PC-9 (cell line): Measurements from ENCODE around the gene SREBF2. TPM values are rescaled to one million over a fixed set of nuclear protein-coding genes. Genes with fewer than 3 reads are reported as not detected.

Experiments
- BruUV-seq: library from RNA; stranded (reverse); fragments of 400-500 nt; replicated peaks from 2 replicates; lab custom pipeline; 2021; lab: Mats Ljungman, UMichigan
- CTCF ChIA-PET: fragments of 300-600 bp; sonication (Branson Sonifier 250); formaldehyde crosslinking; loops from one replicate; lab custom pipeline; 2022; ENCODE audit warnings: antibody characterized with exemption; lab: Charles Lee
- POLR2A ChIA-PET: fragments of 300-600 bp; sonication (Branson Sonifier 250); formaldehyde crosslinking; loops from one replicate; lab custom pipeline; 2022; ENCODE audit warnings: antibody characterized with exemption; ENCODE audit not compliant: unreplicated experiment; lab: Charles Lee
- DNase-seq, 2 experiments: peaks; one replicate each; pipeline versions ENCODE4 v3.0.0 to v3.0.0-alpha.2; 2015 to 2022; ENCODE audit warnings: mixed read lengths in 1 of 2
- H2AFZ ChIP-seq: fragments of 200-600 bp; sonication (generic); 2 replicates; pipeline ENCODE4 v1.8.1; 2017; ENCODE audit warnings: antibody characterized with exemption
- H3F3A ChIP-seq: fragments of 200-600 bp; sonication (generic); 2 replicates; pipeline ENCODE4 v1.8.1; 2017; ENCODE audit warnings: antibody characterized with exemption, mild to moderate bottlenecking, low read depth; ENCODE audit not compliant: insufficient read depth
- H3K27ac ChIP-seq: fragments of 200-600 bp; sonication (generic); 2 replicates; pipeline ENCODE4 v1.6.1; 2016; ENCODE audit warnings: mixed run types
- H3K27me3 ChIP-seq: fragments of 200-600 bp; sonication (generic); 2 replicates; pipeline ENCODE4 v1.6.1; 2016; ENCODE audit warnings: low read depth, mixed run types; ENCODE audit not compliant: insufficient read depth
- H3K36me3 ChIP-seq: fragments of 200-600 bp; sonication (generic); 2 replicates; pipeline ENCODE4 v1.6.1; 2016; ENCODE audit warnings: low read depth, mixed run types
- H3K4me1 ChIP-seq: fragments of 200-600 bp; sonication (generic); replicated peaks from 2 replicates; pipeline ENCODE4 v1.6.1; 2016; ENCODE audit warnings: mixed run types; ENCODE audit not compliant: insufficient read depth
- H3K4me2 ChIP-seq: fragments of 200-600 bp; sonication (generic); 2 replicates; pipeline ENCODE4 v1.6.1; 2017; ENCODE audit warnings: mixed run types
- H3K4me3 ChIP-seq: fragments of 200-600 bp; sonication (generic); 2 replicates; pipeline ENCODE4 v1.6.1; 2016; ENCODE audit warnings: mixed run types
- H3K79me2 ChIP-seq: fragments of 200-600 bp; sonication (generic); 2 replicates; pipeline ENCODE4 v1.6.1; 2017; ENCODE audit warnings: low read depth, mixed run types
- H3K9me2 ChIP-seq: fragments of 200-600 bp; sonication (generic); 2 replicates; pipeline ENCODE4 v1.8.1; 2017; ENCODE audit warnings: mild to moderate bottlenecking; ENCODE audit not compliant: insufficient read depth
- H3K9me3 ChIP-seq: fragments of 200-600 bp; sonication (generic); 2 replicates; pipeline ENCODE4 v1.8.1; 2016; ENCODE audit warnings: low read depth; ENCODE audit not compliant: insufficient read depth
- H4K20me1 ChIP-seq: fragments of 200-600 bp; sonication (generic); 2 replicates; pipeline ENCODE4 v1.8.1; 2017; ENCODE audit not compliant: insufficient read depth
- EZH2 ChIP-seq: fragments of 200-600 bp; sonication (generic); IDR thresholded peaks from 2 replicates; pipeline ENCODE4 v1.8.0; 2017; ENCODE audit warnings: antibody characterized with exemption, low read depth
- intact Hi-C: fragments of 100-400 bp; cut with micrococcal nuclease; formaldehyde crosslinking; loops from one replicate; pipeline ENCODE4 v1.10.0; 2022; ENCODE audit not compliant: unreplicated experiment
- total RNA-seq: library from RNA; stranded (reverse); gene quantifications from 2 replicates; pipeline ENCODE4 v1.2.3, GENCODE V29; 2021
- TF ChIP-seq, protein P1 (sequence below): fragments of 200-600 bp; sonication (generic); conservative IDR thresholded peaks from 2 replicates; pipeline ENCODE4 v1.6.1; 2017; ENCODE audit warnings: mixed run types, antibody characterized with exemption, mild to moderate bottlenecking, moderate library complexity

SREBF2 gene
- total RNA-seq, 1 experiment from 2014 or later, result 196 TPM

DNA sequence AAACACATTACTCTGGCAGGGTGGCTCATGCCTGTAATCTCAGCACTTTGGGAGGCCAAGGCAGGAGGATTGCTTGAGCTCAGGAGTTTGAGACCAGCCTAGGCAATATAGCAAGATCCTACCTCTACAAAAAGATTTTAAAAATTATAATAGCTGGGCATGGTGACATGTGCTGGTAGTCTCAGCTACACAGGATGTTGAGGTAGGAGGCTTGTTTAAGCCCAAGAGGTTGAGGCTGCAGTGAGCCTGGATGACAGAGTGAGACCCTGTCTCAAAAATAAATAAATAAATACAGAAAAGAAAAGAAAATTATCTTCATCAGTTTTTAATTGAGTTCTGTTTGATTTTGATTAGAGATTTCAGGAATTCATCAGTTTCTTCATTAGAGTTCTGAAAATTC, 27.3 kb upstream of the SREBF2 start:
- Histone ChIP-seq H3K4me3 (no peak overlapping the region), H4K20me1 (no peaks in the 10 kb centered on the region), H3F3A (peaks cover 7% of the 10 kb centered on the region; the same call in 1 of the 2 replicates), H2AFZ (no peak overlapping the region), H3K4me1 (peaks cover 14% of the 10 kb centered on the region), H3K9me2 (no peaks in the 10 kb centered on the region), H3K4me2 (no peak overlapping the region), H3K27me3 (no peaks in the 10 kb centered on the region), H3K27ac (no peak overlapping the region), H3K9me3 (no peaks in the 10 kb centered on the region), H3K79me2 (peaks cover 66% of the 10 kb centered on the region), H3K36me3 (peaks cover 4% of the 10 kb centered on the region; the same call in 1 of the 2 replicates)
- TF ChIP-seq, protein P1, sequence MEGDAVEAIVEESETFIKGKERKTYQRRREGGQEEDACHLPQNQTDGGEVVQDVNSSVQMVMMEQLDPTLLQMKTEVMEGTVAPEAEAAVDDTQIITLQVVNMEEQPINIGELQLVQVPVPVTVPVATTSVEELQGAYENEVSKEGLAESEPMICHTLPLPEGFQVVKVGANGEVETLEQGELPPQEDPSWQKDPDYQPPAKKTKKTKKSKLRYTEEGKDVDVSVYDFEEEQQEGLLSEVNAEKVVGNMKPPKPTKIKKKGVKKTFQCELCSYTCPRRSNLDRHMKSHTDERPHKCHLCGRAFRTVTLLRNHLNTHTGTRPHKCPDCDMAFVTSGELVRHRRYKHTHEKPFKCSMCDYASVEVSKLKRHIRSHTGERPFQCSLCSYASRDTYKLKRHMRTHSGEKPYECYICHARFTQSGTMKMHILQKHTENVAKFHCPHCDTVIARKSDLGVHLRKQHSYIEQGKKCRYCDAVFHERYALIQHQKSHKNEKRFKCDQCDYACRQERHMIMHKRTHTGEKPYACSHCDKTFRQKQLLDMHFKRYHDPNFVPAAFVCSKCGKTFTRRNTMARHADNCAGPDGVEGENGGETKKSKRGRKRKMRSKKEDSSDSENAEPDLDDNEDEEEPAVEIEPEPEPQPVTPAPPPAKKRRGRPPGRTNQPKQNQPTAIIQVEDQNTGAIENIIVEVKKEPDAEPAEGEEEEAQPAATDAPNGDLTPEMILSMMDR, result no peak
- TF ChIP-seq EZH2, result no peak
- no peak for DNase-seq
- intact Hi-C loops, result no loop called here
- ChIA-PET POLR2A (no interaction called here), CTCF (no interaction called here)
- BruUV-seq, result no TSS peak

DNA sequence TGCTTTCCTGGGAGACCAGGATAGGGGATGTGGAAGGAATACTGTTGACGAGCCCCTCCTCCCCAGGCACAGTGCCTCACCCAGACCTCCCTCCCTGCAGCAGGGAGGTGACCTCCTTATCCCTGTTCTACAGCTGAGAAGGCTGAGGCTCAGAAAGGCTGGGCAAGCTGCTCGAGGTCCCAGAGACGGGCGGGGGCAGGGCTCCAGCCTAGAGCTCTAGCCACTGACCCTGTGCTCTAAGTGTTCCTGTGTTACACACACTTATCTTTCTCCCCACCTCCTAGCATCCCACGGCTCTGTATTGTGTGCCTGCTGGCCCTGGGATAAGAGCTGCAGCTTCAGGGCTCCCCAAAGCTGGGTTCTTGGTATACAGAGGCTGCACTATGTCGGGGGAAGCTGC, 24.5 kb upstream of the SREBF2 start:
- H3K4me1 ChIP-seq, result no peaks in the 10 kb centered on the region; the same call in 1 of the 2 replicates
- no peaks in the 10 kb centered on the region for H3F3A ChIP-seq
- DNase-seq, result no peak
- H3K27me3 ChIP-seq, result no peaks in the 10 kb centered on the region
- H4K20me1 ChIP-seq, result no peaks in the 10 kb centered on the region
- no TSS peak for BruUV-seq
- no peaks in the 10 kb centered on the region for H3K9me3 ChIP-seq
- H3K4me2 ChIP-seq, result no peak overlapping the region
- H3K9me2 ChIP-seq, result no peaks in the 10 kb centered on the region
- peaks cover 42% of the 10 kb centered on the region for H3K79me2 ChIP-seq
- TF ChIP-seq, protein P1, result no peak
- TF ChIP-seq EZH2, result no peak
- ChIA-PET POLR2A (no interaction called here), CTCF (interaction anchor here (0.5 kb wide), 1 partner anchor 940 kb away, joined by 3 read pairs; no protein-coding TSS in a partner anchor)
- no peak overlapping the region for H3K27ac ChIP-seq
- no peak overlapping the region for H2AFZ ChIP-seq
- intact Hi-C loops, result no loop called here
- H3K36me3 ChIP-seq, result peaks cover 4% of the 10 kb centered on the region; the same call in 1 of the 2 replicates
- no peak overlapping the region for H3K4me3 ChIP-seq

DNA sequence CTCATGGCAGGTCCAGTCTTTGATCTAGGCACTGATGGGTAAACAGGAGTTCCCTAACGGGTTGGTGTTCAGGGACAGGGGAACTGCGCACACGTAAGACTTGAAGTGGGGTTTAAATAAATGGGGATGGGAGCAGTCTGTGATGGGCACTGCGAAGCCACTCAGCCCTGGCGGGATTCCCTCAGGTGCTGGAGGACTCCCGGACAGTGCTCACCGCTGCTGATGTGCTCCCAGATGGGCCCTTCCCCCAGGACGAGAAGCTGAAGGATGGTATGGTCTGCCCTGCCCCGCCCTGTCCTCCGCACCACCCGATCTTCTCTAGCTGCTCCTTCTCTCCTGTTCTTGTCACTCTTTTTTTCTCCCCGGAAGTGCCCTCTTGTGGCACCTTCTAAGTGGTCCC, 22.9 kb upstream of the SREBF2 start:
- POLR2A ChIA-PET, result no interaction called here
- Histone ChIP-seq H2AFZ (no peak overlapping the region), H3K27me3 (no peaks in the 10 kb centered on the region), H3K79me2 (peaks cover 25% of the 10 kb centered on the region), H3F3A (no peaks in the 10 kb centered on the region), H3K4me3 (no peak overlapping the region), H3K36me3 (peaks cover 7% of the 10 kb centered on the region; the same call in 1 of the 2 replicates), H4K20me1 (no peaks in the 10 kb centered on the region), H3K9me2 (no peaks in the 10 kb centered on the region), H3K9me3 (no peaks in the 10 kb centered on the region), H3K27ac (no peak overlapping the region), H3K4me1 (no peaks in the 10 kb centered on the region; the same call in 1 of the 2 replicates), H3K4me2 (no peak overlapping the region)
- intact Hi-C loops, result no loop called here
- TF ChIP-seq, protein P1, result no peak
- no peak for TF ChIP-seq EZH2
- DNase-seq, result no peak
- CTCF ChIA-PET, result interaction anchor here (1.3 kb wide), 1 partner anchor 63 kb away, joined by 11 read pairs; no protein-coding TSS in a partner anchor
- no TSS peak for BruUV-seq
